ENCODE data around the gene DSCAM. TPM values are rescaled to one million over a fixed set of nuclear protein-coding genes. Genes with fewer than 3 reads are reported as not detected.

The DSCAM gene
- total RNA-seq, 2 experiments from 2014 or later: not detected

DNA sequence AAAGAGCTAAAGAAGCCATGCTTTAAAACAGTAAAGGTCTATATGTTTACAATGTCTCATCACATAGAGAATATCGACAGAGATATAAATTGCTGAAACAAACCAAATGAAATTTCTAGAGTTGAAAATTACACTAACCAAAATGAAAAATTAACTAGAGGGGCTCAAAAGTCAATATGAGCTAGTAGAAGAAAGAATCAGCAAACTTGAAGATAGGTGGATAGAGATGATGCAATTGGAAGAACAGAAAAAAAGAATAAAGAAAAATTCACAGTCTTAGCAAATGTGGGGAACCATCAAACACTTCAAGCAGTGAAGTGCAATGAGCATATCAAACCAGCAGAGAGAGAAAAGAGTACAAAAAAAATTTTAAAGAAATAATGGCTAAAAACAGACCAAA lies 24.1 kb upstream of the DSCAM start:
- DNase-seq (no peak), ATAC-seq (ENCODE audit: poor library complexity) (no peak)
- no peak for TF ChIP-seq CTCF (IDR thresholded peaks at IDR 0.05)
- CTCF ChIA-PET: no interaction called here
- H3K36me3 ChIP-seq (ENCODE audit: insufficient read depth, low read length): no peaks in the 10 kb centered on the region
- Mint-ChIP-seq H3K9me3 (peaks cover 10% of the 10 kb centered on the region), H3K4me3 (no peak overlapping the region), H3K27ac (no peak overlapping the region), H3K4me1 (ENCODE audit: low read depth) (no peaks in the 10 kb centered on the region), H3K36me3 (ENCODE audit: low read depth) (no peaks in the 10 kb centered on the region), H3K27me3 (no peaks in the 10 kb centered on the region)
- peaks cover 0 to 3% of the 10 kb centered on the region in 2 experiments for H3K9me3 ChIP-seq (ENCODE audit: control insufficient read depth in 1 of 2, insufficient read depth in 1 of 2, low read length in 2 of 2)
- intact Hi-C loops (cut with DNase I, micrococcal nuclease): no loop called here
- no peak overlapping the region for H3K27ac ChIP-seq (ENCODE audit: low read depth in 1 of 2, low read length in 2 of 2)
- no peaks in the 10 kb centered on the region for H3K27me3 ChIP-seq (ENCODE audit: control insufficient read depth in 1 of 2, insufficient read depth in 2 of 2, low read length in 2 of 2)
- no peaks in the 10 kb centered on the region for H3K4me1 ChIP-seq (ENCODE audit: insufficient read depth, low read length)
- POLR2A ChIA-PET: no interaction called here
- no peak overlapping the region for H3K4me3 ChIP-seq (ENCODE audit: low read length)

- H3K27me3 ChIP-seq (ENCODE audit: control insufficient read depth in 1 of 2, insufficient read depth in 2 of 2, low read length in 2 of 2): no peaks in the 10 kb centered on the region
- intact Hi-C loops (cut with DNase I, micrococcal nuclease): no loop called here
- peaks cover 3% of the 10 kb centered on the region for H3K9me3 Mint-ChIP-seq
- ATAC-seq (ENCODE audit: poor library complexity) (no peak), DNase-seq (no peak)
- CTCF ChIA-PET: no interaction called here
- no peaks in the 10 kb centered on the region for H3K36me3 ChIP-seq (ENCODE audit: insufficient read depth, low read length)
- H3K4me1 ChIP-seq (ENCODE audit: insufficient read depth, low read length): no peaks in the 10 kb centered on the region
- no peaks in the 10 kb centered on the region for H3K9me3 ChIP-seq (ENCODE audit: control insufficient read depth in 1 of 2, insufficient read depth in 1 of 2, low read length in 2 of 2)
- H3K27ac Mint-ChIP-seq: no peak overlapping the region
- no peaks in the 10 kb centered on the region for H3K4me1 Mint-ChIP-seq (ENCODE audit: low read depth)
- no peak for TF ChIP-seq CTCF (IDR thresholded peaks at IDR 0.05)
- H3K27me3 Mint-ChIP-seq: no peaks in the 10 kb centered on the region
- POLR2A ChIA-PET: no interaction called here
- H3K36me3 Mint-ChIP-seq (ENCODE audit: low read depth): no peaks in the 10 kb centered on the region
- H3K4me3 Mint-ChIP-seq: no peak overlapping the region
- no peak overlapping the region for H3K27ac ChIP-seq (ENCODE audit: low read depth in 1 of 2, low read length in 2 of 2)
- no peak overlapping the region for H3K4me3 ChIP-seq (ENCODE audit: low read length)
Observed at GRCh38 chr21:40863839-40864238, 16.9 kb upstream of the DSCAM start.

- Mint-ChIP-seq H3K4me1 (ENCODE audit: low read depth) (no peaks in the 10 kb centered on the region), H3K27me3 (peaks cover 11% of the 10 kb centered on the region), H3K36me3 (ENCODE audit: low read depth) (no peaks in the 10 kb centered on the region), H3K4me3 (no peak overlapping the region), H3K27ac (no peak overlapping the region), H3K9me3 (no peaks in the 10 kb centered on the region)
- TF ChIP-seq CTCF (IDR thresholded peaks at IDR 0.05): no peak
- peaks cover 0 to 9% of the 10 kb centered on the region in 2 experiments for H3K9me3 ChIP-seq (ENCODE audit: control insufficient read depth in 1 of 2, insufficient read depth in 1 of 2, low read length in 2 of 2)
- H3K27me3 ChIP-seq (ENCODE audit: control insufficient read depth in 1 of 2, insufficient read depth in 2 of 2, low read length in 2 of 2): no peaks in the 10 kb centered on the region
- intact Hi-C loops (cut with DNase I, micrococcal nuclease): no loop called here
- POLR2A ChIA-PET: no interaction called here
- H3K36me3 ChIP-seq (ENCODE audit: insufficient read depth, low read length): no peaks in the 10 kb centered on the region
- DNase-seq: no peak
- no peak for ATAC-seq (ENCODE audit: poor library complexity)
- CTCF ChIA-PET: no interaction called here
- H3K4me3 ChIP-seq (ENCODE audit: low read length): no peak overlapping the region
- H3K27ac ChIP-seq (ENCODE audit: low read depth in 1 of 2, low read length in 2 of 2): no peak overlapping the region
- H3K4me1 ChIP-seq (ENCODE audit: insufficient read depth, low read length): no peaks in the 10 kb centered on the region
Observed at GRCh38 chr21:40858517-40858916, 11.6 kb upstream of the DSCAM start.
